ENCODE data around the gene AHNAK. TPM values are rescaled to one million over a fixed set of nuclear protein-coding genes. Genes with fewer than 3 reads are reported as not detected.
A peak's percentile ranks its signal among the peaks of the same experiment; 100 is the strongest.
"Not testable (repeated sequence)": the region's sequence is repeated elsewhere in the genome, so short reads cannot be mapped to it uniquely, and the experiment has no call there.

Gene AHNAK
- total RNA-seq, 1 donor from 2014 or later = 562 TPM

- no peak for DNase-seq (ENCODE audit: extremely low read depth, low read depth, low spot score)
Observed at GRCh38 chr11:62573006-62573591, 26.5 kb upstream of the AHNAK start.

- no peak for DNase-seq (ENCODE audit: extremely low read depth, low read depth, low spot score)
Observed at GRCh38 chr11:62572431-62572830, 25.8 kb upstream of the AHNAK start.

DNA sequence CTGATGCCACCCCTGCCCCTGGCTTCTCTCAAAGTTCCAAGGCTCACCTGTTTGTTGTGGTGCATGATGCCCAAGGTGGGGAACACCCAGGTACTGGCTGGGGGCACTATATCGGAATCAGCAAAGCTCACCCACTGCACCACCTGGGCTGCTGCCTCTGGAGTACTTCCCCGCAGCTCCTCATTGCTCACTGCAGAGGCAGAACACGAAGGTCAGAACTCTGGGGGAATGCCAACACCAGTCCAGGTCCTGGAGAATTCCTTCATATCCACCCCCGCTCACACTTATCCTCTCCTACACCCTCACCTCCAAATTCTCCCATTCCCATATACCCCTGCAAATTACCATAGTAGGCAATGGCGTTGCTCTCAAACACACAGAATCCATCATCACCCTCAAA lies 24.9 kb upstream of the AHNAK start:
- not testable (repeated sequence) for DNase-seq (ENCODE audit: extremely low read depth, low read depth, low spot score)

DNA sequence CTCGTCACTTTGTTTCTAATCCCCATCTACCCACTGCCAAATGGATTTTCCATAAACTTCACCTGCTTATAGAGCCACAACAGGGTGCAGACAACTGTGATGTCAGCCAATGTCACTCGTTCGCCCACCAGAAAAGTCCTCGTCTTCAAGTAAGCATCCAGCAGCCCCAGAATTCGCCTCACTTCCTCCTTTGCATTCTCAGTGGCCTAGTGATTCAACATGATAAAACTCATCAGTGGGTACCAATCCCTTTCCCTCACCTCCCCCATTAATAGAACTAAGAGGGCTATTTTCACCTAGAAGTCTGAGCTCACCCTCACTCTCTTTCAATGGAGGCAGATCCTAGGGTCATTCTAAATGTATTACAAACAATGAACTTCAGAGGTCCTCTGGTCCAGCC lies 24.3 kb upstream of the AHNAK start:
- not testable (repeated sequence) for DNase-seq (ENCODE audit: extremely low read depth, low read depth, low spot score)

DNA sequence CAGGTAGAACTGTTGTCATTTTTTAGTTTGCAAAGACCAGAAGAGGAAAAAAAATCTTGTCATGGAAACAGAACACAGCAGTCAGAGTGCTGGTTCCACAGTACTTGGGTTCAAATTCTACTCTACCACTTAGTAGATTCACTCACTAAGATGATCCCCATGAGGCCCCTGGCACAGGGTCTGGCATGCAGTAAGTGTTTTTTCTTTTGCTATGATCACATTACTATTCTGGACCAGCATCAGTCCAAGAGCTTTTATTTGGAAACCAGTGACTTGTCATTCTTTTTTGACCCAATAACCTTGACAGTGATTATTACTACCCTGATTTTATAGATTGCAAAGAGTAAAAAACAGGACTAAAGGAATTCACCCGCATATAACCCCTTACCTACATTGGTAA lies 23.0 kb upstream of the AHNAK start:
- no peak for DNase-seq (ENCODE audit: extremely low read depth, low read depth, low spot score)

DNA sequence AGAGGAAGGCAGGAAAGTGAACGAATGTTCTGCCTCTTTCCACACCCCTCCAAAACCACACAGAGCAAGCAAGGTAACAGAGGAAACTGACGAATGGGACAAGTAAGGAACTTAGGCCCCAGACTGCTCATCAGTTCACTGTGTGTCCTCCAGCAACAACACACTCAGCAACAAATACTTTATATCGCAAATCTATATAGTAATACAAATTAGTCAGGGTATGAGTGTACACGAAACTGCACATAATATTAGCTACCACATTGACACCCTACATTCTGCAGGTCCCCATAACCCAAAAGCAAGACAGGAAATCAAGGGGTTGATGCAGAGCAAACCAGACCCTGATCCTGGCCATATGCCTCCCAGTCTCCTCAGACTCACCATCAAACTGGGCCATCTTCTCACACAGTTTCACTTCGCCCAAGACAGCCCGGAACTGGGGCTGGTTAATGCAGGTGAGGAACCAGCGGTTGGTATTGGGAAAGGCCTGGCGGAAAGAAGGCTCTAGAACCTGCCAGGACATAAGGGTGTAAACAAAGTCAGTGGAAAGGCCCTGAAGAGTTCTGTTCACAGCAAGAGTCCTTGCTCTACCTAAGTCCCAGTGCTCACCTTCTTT lies 20.5 kb upstream of the AHNAK start:
- no peak for DNase-seq (ENCODE audit: extremely low read depth, low read depth, low spot score)

- no peak for DNase-seq (ENCODE audit: extremely low read depth, low read depth, low spot score)
Observed at GRCh38 chr11:62566247-62566646, 19.6 kb upstream of the AHNAK start.

DNA sequence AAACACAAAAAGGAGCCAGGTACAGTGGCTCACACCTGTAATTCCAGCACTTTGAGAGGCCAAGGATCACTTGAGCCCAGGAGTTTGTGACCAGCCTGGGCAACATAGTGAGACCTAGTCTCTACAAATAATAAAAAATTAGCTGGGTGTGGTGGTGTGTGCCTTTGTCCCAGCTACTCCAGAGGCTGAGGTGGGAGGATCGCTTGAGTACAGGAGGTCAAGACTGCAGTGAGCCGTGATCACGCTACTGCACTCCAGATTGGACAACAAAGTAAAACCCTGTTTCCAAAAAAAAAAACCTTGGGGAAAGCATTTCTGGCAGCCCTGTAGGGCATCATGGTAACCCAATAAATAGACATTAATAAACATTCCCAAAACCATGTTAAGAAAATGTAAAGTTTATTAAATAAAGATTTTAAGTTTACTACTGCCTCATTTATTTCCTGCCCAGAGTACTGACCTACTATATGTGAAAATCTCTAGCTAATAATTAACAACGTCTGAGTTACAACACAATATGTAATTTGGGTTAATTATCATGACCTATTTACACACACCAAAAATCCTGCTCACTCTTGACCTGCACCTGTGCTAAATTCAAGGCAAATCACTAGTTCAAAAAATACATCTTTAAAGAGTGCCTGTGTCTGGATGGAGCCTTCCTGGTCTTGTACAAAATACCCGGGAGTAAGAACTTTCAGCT lies 18.6 kb upstream of the AHNAK start:
- DNase-seq (ENCODE audit: extremely low read depth, low read depth, low spot score) = no peak

DNA sequence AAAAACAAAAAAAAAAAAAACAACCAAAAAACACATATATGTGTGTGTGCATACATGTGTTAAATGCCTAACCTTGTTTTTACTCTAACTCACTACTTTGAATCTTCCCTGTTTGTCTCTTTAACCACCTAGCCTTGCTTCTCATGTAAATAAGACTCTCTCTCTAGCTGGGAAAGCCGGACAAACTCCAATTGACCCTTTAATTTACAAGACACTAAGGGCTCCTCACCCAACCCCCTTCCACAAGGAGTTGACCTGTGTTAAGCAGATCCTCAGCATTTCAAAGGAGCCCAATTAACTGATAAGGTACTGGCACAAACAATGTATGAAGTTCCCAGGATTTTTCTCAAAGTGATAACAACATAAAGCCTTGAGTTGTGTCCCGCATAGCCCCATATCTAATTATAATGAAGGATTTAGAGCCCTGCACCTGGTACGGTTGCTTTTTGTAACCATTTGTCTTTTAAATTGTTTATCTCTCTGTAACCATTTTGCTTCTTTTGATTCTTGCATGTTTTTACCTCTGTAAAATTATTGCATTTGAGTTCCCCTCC lies 15.1 kb upstream of the AHNAK start:
- DNase-seq (ENCODE audit: extremely low read depth, low read depth, low spot score) = not testable (repeated sequence)

DNA sequence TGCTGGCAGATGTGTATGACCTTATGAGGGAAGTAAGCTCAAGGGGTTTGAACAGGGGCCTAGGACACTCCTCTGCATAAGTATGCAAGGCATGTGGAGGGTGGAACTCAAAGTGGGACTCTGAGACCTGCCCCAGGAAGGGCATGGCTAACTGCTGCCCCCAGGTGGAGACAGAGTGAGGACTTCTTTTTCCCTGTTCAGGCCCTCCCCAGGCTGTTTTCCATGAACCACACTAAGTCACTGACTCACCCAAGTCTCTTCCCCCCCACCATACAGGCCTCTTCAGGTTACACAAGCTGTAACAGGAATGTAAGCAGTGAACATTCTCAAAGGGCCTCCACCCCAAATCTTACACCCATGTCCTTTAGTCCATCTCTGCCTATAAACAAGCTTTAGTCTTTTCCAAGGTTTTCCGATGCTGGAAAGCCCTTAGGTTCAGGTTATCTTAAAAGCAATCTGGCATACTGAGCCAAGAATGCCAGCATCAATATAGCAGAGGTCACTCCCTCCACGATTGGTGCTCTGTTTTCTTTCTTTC lies 14.0 kb upstream of the AHNAK start:
- DNase-seq (ENCODE audit: extremely low read depth, low read depth, low spot score) = peak; percentile 83

- DNase-seq (ENCODE audit: extremely low read depth, low read depth, low spot score) = not testable (repeated sequence)
Observed at GRCh38 chr11:62559626-62560025, 13.0 kb upstream of the AHNAK start.

DNA sequence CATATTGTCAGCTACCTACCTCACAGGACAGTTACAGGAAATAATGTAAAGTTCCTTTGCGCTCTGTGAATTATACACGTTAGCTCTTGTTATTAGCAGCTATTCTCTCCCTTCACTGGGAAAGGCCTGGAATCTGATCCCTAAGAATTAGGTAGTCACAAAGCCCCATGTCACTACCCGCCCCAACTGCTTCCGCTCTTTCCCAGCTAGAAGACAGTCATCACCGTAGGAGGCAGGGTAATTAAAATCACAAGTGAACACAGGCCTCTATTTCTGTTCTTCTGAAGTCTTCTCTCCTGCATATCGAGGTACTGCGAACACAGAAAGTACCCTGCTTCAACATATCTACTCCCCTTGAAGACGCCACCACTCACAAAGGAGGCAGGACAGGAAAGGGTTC lies 12.6 kb upstream of the AHNAK start:
- no peak for DNase-seq (ENCODE audit: extremely low read depth, low read depth, low spot score)

DNA sequence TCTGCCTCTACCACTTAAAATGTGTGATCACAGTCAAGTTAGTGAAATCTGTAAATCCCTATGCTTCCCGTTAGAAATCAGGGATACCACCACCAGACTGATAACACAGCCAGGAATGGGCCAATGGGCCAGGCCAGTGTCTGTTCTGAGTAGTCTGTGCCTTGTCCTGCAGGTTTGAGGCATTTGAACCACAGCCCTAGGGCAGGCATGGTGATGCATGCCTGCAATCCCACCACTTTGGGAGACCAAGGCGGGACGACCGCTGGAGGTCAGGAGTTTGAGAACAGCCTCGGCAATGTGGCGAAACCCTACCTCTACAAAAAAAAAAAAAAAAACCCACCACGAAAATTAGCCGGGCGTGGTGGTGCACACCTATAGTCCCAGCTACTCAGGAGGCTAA lies 12.1 kb upstream of the AHNAK start:
- DNase-seq (ENCODE audit: extremely low read depth, low read depth, low spot score) = no peak

GRCh38 chr11:62556875-62557631 lies 10.4 kb upstream of the AHNAK start:
- no peak for DNase-seq (ENCODE audit: extremely low read depth, low read depth, low spot score)

- DNase-seq (ENCODE audit: extremely low read depth, low read depth, low spot score) = peak; percentile 72
Observed at GRCh38 chr11:62556108-62556874, 9.7 kb upstream of the AHNAK start.

GRCh38 chr11:62555464-62556107 lies 9.0 kb upstream of the AHNAK start:
- DNase-seq (ENCODE audit: extremely low read depth, low read depth, low spot score) = no peak

- DNase-seq (ENCODE audit: extremely low read depth, low read depth, low spot score) = no peak
Observed at GRCh38 chr11:62554387-62555167, 8.0 kb upstream of the AHNAK start.

DNA sequence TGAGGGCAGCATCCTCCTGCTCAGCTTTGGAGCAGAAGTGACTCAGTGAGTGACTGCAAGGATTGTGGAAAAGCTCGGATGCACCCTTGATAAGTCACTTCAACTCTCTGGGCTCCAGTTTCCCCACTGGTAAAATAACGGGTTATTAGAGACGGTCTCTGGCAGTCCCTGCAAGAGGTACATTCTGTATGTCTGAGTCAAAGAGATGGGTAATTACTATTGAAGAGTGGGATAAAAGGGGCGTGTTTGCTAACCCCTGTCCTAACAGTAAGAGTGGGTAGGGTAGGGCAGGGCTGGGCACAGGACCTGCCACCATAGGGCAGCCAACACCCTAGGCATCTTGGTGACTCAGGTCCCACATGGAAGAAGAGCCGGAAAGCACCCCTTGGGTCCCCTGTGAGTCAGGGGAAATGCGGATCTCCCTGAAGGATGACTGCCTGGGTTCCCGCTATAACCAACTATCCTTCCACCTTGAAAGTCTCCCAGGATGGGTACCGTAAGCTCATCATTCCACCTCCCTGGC lies 7.3 kb upstream of the AHNAK start:
- no peak for DNase-seq (ENCODE audit: extremely low read depth, low read depth, low spot score)

All from glomerular endothelial cell (primary cell).